Measurements from ENCODE around the gene ATP7B.

Gene ATP7B

GRCh38 chr13:51977625-51978024, 33.6 kb downstream of the ATP7B start:
- no peak for DNase-seq

- no peak for DNase-seq
These were observed 34.4 kb downstream of the ATP7B start for GRCh38 chr13:51976890-51977289.

- no peak for DNase-seq
These were observed 34.8 kb downstream of the ATP7B start for GRCh38 chr13:51976423-51976822.

- no peak for DNase-seq
These were observed 36.8 kb downstream of the ATP7B start for GRCh38 chr13:51974482-51974881.

- no peak for DNase-seq
These were observed 39.5 kb downstream of the ATP7B start for GRCh38 chr13:51971520-51972426.

- no peak for DNase-seq
These were observed 40.9 kb downstream of the ATP7B start for GRCh38 chr13:51970349-51970748.

- DNase-seq: no peak
These were observed 43.5 kb downstream of the ATP7B start for GRCh38 chr13:51967482-51968446.

GRCh38 chr13:51966186-51966585, 45.1 kb downstream of the ATP7B start:
- no peak for DNase-seq

- no peak for DNase-seq
These were observed 49.5 kb downstream of the ATP7B start for GRCh38 chr13:51961493-51962403.

- no peak for DNase-seq
These were observed 50.5 kb downstream of the ATP7B start for GRCh38 chr13:51960766-51961165.

GRCh38 chr13:51959773-51960172, 51.5 kb downstream of the ATP7B start:
- no peak for DNase-seq

GRCh38 chr13:51958217-51958547, 53.1 kb downstream of the ATP7B start:
- DNase-seq: no peak

GRCh38 chr13:51957377-51958216, 53.7 kb downstream of the ATP7B start:
- DNase-seq: no peak

- no peak for DNase-seq
These were observed 54.5 kb downstream of the ATP7B start for GRCh38 chr13:51956717-51957116.

GRCh38 chr13:51955816-51956603, 55.2 kb downstream of the ATP7B start:
- DNase-seq: no peak

GRCh38 chr13:51955281-51955771, 55.9 kb downstream of the ATP7B start:
- DNase-seq: no peak

- DNase-seq: no peak
These were observed 57.7 kb downstream of the ATP7B start for GRCh38 chr13:51953347-51954195.

- DNase-seq: no peak
These were observed 60.5 kb downstream of the ATP7B start for GRCh38 chr13:51950722-51951121.

GRCh38 chr13:51946163-51946669, 65.0 kb downstream of the ATP7B start:
- DNase-seq: no peak

Data from fibroblast of skin of scalp (primary cell).